Keratinocyte (primary cell): ENCODE measurements around the gene KCNJ3. TPM values are rescaled to one million over a fixed set of nuclear protein-coding genes. Genes with fewer than 3 reads are reported as not detected.

Source experiments
- DNase-seq: peaks from one replicate; pipeline ENCODE4 v3.0.0-alpha.2; 2011; ENCODE audit warnings: low read depth, missing footprints, low spot score
- FAIRE-seq: peaks from 2 replicates; lab custom pipeline; 2011; peaks lifted over from hg19 to GRCh38; lab: Jason Lieb, UNC
- H2AFZ ChIP-seq: 2 replicates; pipeline ENCODE4 v1.6.0; 2012; ENCODE audit warnings: low read length, control low read depth, inconsistent platforms; ENCODE audit not compliant: control insufficient read depth
- H3K27ac ChIP-seq: 2 replicates; pipeline ENCODE4 v1.5.1; 2011; ENCODE audit warnings: low read length; ENCODE audit not compliant: control insufficient read depth, insufficient read depth
- H3K27me3 ChIP-seq: 3 replicates; pipeline ENCODE4 v1.6.0; 2011; ENCODE audit warnings: low read length; ENCODE audit not compliant: control insufficient read depth, insufficient read depth; ENCODE audit errors: extremely low read depth
- H3K36me3 ChIP-seq, 2 experiments: 2 replicates in 1 of 2; 3 replicates in 1 of 2; pipeline ENCODE4 v1.5.1; 2011; ENCODE audit warnings: low read length in 2 of 2, mild to moderate bottlenecking in 1 of 2; ENCODE audit not compliant: control insufficient read depth in 2 of 2, insufficient read depth in 2 of 2; ENCODE audit errors: extremely low read depth in 1 of 2
- H3K4me1 ChIP-seq: 3 replicates; pipeline ENCODE4 v1.5.1; 2011; ENCODE audit warnings: low read length; ENCODE audit not compliant: control insufficient read depth, insufficient read depth; ENCODE audit errors: extremely low read depth
- H3K4me2 ChIP-seq: 3 replicates; pipeline ENCODE4 v1.6.0; 2011; ENCODE audit warnings: low read depth, low read length; ENCODE audit not compliant: control insufficient read depth, insufficient read depth; ENCODE audit errors: extremely low read depth
- H3K4me3 ChIP-seq, 3 experiments: fragments of 200-600 bp in 1 of 3; sonication (generic) in 1 of 3; 2 replicates in 2 of 3; 3 replicates in 1 of 3; pipeline ENCODE4 v1.5.1; 2011 to 2016; ENCODE audit warnings: low read length in 3 of 3, mild to moderate bottlenecking in 3 of 3, control low read depth in 2 of 3, inconsistent platforms in 1 of 3, low read depth in 1 of 3, mixed read lengths in 1 of 3, mixed run types in 1 of 3, moderate library complexity in 1 of 3; ENCODE audit not compliant: control insufficient read depth in 2 of 3, insufficient read depth in 2 of 3; ENCODE audit errors: extremely low read depth in 1 of 3
- H3K79me2 ChIP-seq: 2 replicates; pipeline ENCODE4 v1.6.0; 2012; ENCODE audit warnings: low read length; ENCODE audit not compliant: control insufficient read depth, insufficient read depth
- H3K9ac ChIP-seq: 3 replicates; pipeline ENCODE4 v1.6.0; 2011; ENCODE audit warnings: low read length; ENCODE audit not compliant: control insufficient read depth, insufficient read depth; ENCODE audit errors: extremely low read depth
- H3K9me1 ChIP-seq: 3 replicates; pipeline ENCODE4 v1.6.0; 2011; ENCODE audit warnings: low read length; ENCODE audit not compliant: control insufficient read depth, insufficient read depth; ENCODE audit errors: extremely low read depth
- H3K9me3 ChIP-seq: 2 replicates; pipeline ENCODE4 v1.5.1; 2012; ENCODE audit warnings: low read depth, low read length; ENCODE audit not compliant: control insufficient read depth
- H4K20me1 ChIP-seq: 3 replicates; pipeline ENCODE4 v1.6.0; 2011; ENCODE audit warnings: low read length; ENCODE audit not compliant: control insufficient read depth, insufficient read depth; ENCODE audit errors: extremely low read depth
- EZH2 ChIP-seq: IDR thresholded peaks from one replicate; pipeline ENCODE4 v1.6.1; 2012; ENCODE audit warnings: inconsistent platforms, mild to moderate bottlenecking, low read length, moderate library complexity
- dilution Hi-C: fragments of 300-500 bp; cut with MboI; formaldehyde crosslinking; loops from one replicate; pipeline ENCODE4 v1.7.0; 2020; ENCODE audit warnings: low sequenced_read_pairs; ENCODE audit not compliant: extremely low pct_ligation_motif_present
- polyA plus RNA-seq, 5 experiments: library from polyadenylated mRNA; depleted of rRNA in 3 of 5; stranded (reverse) in 3 of 5; stranded (forward) in 1 of 5; unstranded in 1 of 5; fragments of >200 nt; gene quantifications; 1 replicate in 1 of 5; 2 replicates in 3 of 5; 3 replicates in 1 of 5; pipeline versions ENCODE4 v1.2.1 to v1.2.3, GENCODE V29; 2011 to 2012; ENCODE audit warnings: missing spikeins in 2 of 5, low read depth in 1 of 5, low replicate concordance in 1 of 5
- TF ChIP-seq, protein P1 (sequence below), 3 experiments: IDR thresholded peaks in 1 of 3; conservative IDR thresholded peaks in 1 of 3; optimal IDR thresholded peaks in 1 of 3; 2 replicates in 2 of 3; 3 replicates in 1 of 3; pipeline versions ENCODE3 to v1.5.1; 2011; ENCODE audit warnings: low read length in 3 of 3, mild to moderate bottlenecking in 3 of 3, moderate library complexity in 2 of 3, control low read depth in 1 of 3, inconsistent platforms in 1 of 3; ENCODE audit not compliant: insufficient read depth in 2 of 3; ENCODE audit errors: extremely low read depth in 1 of 3

Gene KCNJ3
- polyA plus RNA-seq, 1 donor (not counting 4 experiments of a cell fraction or from before 2014, with no cell fraction given) = not detected

DNA sequence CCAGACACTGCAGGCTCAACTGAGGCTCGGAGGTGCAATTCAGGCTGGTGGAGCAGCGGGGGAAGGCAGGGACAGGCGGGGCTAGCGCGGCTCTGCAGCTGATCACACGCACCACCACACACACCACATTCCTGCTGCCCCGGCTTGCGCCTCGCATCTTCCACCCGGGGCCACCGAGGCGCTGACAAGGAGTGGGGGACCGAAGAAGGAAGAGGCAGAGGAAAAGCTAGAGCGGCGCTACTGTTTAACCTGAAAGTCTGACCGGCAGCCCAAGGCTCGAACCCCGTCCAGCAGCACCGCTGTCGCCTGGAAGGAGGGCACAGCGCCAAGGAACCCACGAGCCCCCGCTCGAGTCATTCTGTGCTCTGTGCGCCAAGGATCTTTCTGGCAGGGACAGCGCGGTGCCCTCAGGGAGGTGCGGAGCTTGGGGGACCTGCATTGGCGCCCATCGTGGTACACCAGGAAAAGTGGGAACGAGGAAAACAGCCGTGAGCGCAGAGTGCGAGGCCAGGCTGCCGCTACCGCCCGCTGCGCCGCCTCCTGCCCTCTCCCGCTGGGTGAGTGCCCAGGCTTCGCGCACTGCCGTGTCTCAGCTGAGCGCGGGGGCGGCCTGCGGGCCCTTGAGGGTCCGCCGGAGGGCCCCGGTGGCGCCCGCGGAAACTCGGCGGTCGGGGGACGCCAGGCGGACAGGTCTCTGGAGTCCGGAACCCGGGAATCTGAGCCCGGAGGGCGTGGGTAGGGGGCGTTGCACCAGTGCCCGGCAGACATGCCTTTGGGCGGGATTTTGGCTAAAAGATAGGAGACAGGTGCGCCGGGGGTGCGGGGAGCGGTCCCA lies 860 bp upstream of the KCNJ3 start:
- H4K20me1 ChIP-seq = no peaks in the 10 kb centered on the region
- no peaks in the 10 kb centered on the region for H3K36me3 ChIP-seq
- dilution Hi-C loops = no loop called here
- H3K27ac ChIP-seq = no peak overlapping the region
- peaks cover 25% of the 10 kb centered on the region for H3K27me3 ChIP-seq
- FAIRE-seq = no peak
- H3K4me3 ChIP-seq = no peak overlapping the region
- no peak overlapping the region for H3K9ac ChIP-seq
- H3K4me2 ChIP-seq = no peak overlapping the region
- no peaks in the 10 kb centered on the region for H3K79me2 ChIP-seq
- no peaks in the 10 kb centered on the region for H3K9me3 ChIP-seq
- DNase-seq = no peak
- H3K9me1 ChIP-seq = no peaks in the 10 kb centered on the region
- peak overlapping the region; percentile 30 for H2AFZ ChIP-seq
- H3K4me1 ChIP-seq = no peaks in the 10 kb centered on the region
- TF ChIP-seq, protein P1, sequence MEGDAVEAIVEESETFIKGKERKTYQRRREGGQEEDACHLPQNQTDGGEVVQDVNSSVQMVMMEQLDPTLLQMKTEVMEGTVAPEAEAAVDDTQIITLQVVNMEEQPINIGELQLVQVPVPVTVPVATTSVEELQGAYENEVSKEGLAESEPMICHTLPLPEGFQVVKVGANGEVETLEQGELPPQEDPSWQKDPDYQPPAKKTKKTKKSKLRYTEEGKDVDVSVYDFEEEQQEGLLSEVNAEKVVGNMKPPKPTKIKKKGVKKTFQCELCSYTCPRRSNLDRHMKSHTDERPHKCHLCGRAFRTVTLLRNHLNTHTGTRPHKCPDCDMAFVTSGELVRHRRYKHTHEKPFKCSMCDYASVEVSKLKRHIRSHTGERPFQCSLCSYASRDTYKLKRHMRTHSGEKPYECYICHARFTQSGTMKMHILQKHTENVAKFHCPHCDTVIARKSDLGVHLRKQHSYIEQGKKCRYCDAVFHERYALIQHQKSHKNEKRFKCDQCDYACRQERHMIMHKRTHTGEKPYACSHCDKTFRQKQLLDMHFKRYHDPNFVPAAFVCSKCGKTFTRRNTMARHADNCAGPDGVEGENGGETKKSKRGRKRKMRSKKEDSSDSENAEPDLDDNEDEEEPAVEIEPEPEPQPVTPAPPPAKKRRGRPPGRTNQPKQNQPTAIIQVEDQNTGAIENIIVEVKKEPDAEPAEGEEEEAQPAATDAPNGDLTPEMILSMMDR (optimal IDR thresholded peaks at IDR 0.05 in 1 of 3, IDR thresholded peaks at IDR 0.05 in 1 of 3, conservative IDR thresholded peaks at IDR 0.05 in 1 of 3; ENCODE audit: extremely low read depth in 1 of 3, insufficient read depth in 2 of 3, low read length in 3 of 3) = no peak
- TF ChIP-seq EZH2 = no peak

DNA sequence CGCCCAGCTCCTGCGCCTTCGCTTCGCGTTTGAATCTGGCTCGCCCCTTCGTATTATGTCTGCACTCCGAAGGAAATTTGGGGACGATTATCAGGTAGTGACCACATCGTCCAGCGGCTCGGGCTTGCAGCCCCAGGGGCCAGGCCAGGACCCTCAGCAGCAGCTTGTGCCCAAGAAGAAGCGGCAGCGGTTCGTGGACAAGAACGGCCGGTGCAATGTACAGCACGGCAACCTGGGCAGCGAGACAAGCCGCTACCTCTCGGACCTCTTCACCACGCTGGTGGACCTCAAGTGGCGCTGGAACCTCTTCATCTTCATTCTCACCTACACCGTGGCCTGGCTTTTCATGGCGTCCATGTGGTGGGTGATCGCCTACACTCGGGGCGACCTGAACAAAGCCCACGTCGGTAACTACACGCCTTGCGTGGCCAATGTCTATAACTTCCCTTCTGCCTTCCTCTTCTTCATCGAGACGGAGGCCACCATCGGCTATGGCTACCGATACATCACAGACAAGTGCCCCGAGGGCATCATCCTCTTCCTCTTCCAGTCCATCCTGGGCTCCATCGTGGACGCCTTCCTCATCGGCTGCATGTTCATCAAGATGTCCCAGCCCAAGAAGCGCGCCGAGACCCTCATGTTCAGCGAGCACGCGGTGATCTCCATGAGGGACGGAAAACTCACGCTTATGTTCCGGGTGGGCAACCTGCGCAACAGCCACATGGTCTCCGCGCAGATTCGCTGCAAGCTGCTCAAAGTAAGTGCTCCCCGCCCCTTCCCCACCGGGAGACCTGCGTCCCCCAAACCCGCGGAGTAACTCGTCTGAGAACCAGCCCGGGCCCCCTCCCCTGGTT lies 453 bp downstream of the KCNJ3 start:
- no peaks in the 10 kb centered on the region for H3K79me2 ChIP-seq
- no peaks in the 10 kb centered on the region for H3K4me1 ChIP-seq
- no peak for TF ChIP-seq EZH2
- TF ChIP-seq, protein P1 (optimal IDR thresholded peaks at IDR 0.05 in 1 of 3, IDR thresholded peaks at IDR 0.05 in 1 of 3, conservative IDR thresholded peaks at IDR 0.05 in 1 of 3; ENCODE audit: extremely low read depth in 1 of 3, insufficient read depth in 2 of 3, low read length in 3 of 3) = no peak
- H3K9me3 ChIP-seq = no peaks in the 10 kb centered on the region
- no peak overlapping the region for H2AFZ ChIP-seq
- DNase-seq (no peak), FAIRE-seq (no peak)
- H3K27me3 ChIP-seq = peaks cover 25% of the 10 kb centered on the region
- no peak overlapping the region for H3K27ac ChIP-seq
- no peak overlapping the region for H3K4me2 ChIP-seq
- H3K36me3 ChIP-seq = no peaks in the 10 kb centered on the region
- H3K9me1 ChIP-seq = no peaks in the 10 kb centered on the region
- dilution Hi-C loops = no loop called here
- no peaks in the 10 kb centered on the region for H4K20me1 ChIP-seq
- no peak overlapping the region for H3K9ac ChIP-seq
- no peak overlapping the region for H3K4me3 ChIP-seq
